GM19395 (cell line): ENCODE data around the gene LCOR.
"Not testable (repeated sequence)": the region's sequence is repeated elsewhere in the genome, so short reads cannot be mapped to it uniquely, and the experiment has no call there.

Experiments used
- ATAC-seq: cut with Tn5 transposase; IDR thresholded peaks from one replicate; pipeline ENCODE4 v1.9.1; 2021; ENCODE audit warnings: mild to moderate bottlenecking, moderate library complexity; ENCODE audit not compliant: unreplicated experiment

Gene LCOR

DNA sequence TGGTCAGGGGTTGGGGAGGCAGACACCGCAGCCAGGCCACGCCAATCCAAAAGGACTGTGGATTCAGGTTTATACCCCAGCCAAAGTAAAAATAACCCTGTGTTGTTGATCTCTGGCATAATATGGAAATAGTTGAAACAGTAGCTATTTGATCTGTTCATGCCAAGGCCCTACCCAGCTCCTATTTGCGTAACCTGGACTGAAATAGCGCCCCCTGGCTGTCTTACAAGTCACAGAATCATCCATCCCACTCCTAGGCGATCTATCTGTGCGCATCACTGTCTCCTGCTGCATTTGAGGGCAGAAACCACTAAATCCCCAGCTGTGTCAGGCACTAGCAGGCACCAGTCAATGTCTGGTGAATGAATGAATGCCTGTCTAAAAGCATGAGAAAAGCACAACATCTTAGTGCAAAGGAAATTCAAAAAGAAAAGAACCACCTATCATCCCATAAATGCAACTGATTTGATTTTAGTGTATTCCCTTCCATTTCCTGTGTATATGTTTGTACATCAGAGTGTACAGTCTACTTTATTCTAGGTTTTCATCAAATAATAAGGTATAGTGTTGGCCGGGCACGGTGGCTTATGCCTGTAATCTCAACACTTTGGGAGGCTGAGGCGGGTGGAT, 193.6 kb downstream of the LCOR start:
- ATAC-seq, result no peak

DNA sequence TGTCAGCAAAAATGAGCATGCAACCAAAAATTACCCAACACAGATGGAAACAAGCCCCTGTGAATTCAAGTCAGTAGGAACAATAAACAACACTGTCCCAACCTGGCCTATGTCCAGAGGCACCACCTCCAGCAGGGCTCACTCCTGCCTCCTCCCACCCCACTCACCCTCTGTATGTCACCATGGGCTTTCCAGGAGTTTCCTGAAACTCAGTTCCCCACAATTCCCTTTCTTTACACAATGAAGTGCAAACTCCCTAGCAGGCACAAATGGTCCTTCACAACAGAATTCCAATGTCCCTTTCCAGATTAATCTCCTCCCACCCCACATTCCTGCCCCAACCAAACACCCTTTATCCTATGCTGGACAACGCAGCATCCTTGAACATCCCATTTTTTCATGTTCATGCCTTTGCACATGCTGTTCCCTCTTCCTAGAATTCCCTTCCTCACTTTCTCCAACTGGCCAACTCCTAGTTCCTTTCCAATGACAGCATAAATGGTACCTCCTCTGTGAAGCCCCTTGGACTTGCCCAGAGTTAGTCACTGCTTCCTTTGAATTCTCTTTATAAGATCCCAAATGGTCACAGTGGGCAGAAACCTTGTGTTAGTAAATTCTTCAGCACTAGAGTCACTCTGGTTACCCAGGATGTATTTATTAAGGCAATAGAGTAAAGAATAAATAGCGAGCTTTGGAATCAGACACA, 196.2 kb downstream of the LCOR start:
- ATAC-seq, result no peak

DNA sequence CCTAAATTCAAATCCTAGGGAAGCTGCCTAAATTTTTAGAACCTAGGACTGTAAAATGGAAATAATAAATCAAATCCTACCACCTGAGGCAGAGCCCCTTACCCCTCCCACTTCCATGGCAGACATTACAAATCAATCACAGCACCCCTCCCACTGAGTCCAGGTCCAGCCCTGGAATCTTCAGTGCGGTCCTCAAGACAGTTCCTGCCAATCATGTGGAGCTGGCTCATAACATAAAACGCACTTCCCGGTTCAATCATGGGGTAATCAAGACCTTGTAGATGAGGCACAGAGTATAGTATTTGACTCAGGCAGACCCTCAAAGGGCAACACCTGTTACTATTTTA, 196.7 kb downstream of the LCOR start:
- ATAC-seq, result no peak

DNA sequence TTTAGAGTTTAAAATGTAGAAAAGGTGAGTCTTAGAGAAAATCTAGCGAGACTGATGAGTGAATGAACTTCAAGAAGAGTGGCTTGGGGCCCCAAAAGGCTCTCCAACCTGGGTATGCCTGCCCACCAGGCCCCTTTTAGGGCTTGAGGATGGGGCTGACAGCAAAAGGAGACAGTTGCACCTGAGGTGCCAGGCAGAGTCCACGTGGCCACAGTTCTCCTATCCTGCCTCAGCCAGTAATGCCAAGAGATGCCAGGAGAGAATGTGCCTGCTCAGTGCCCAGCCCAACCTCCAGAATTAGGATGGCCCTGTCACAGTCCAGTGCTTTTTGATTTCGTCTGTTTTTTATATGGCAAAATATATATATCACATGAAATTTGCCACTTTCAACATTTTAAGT, 197.2 kb downstream of the LCOR start:
- ATAC-seq, result no peak

DNA sequence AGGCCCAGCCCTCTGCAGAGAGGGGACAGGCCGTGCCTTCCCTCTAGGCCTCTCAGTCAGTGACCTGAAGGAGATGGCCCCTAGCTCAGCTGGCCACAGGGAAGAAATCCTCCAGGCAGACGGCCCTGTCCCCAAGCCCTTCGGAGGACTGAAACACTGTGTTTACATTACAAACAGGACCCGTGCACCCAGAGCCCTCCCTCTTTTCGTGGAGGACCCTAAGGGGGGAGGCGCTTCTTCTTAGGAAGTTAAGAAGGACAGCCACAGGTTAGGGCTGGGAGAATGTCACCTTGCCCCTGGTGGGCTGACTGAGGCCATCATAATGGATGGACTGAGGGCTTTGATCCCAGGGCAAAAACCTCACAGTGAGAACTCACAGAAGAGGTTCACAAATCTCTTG, 198.8 kb downstream of the LCOR start:
- no peak for ATAC-seq

DNA sequence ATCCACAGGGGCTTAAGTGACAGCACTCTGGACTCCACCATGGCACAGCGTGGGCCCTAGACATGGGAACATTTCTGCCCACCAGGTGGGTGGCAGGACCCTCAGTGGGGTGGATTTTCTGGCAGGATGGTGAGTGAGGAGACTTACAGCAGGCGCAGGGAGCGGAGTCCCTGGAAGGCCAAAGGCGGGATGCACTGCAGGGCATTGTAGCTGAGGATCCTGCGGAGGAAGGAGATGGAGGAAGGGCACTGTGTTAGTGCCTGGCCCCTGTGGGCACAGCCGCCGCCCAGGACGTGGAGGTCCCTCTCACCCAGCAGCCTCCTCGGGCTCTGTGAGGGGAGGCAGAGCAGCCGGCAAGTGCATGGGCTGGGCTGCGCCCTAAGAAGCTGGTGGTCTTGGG, 199.4 kb downstream of the LCOR start:
- no peak for ATAC-seq

DNA sequence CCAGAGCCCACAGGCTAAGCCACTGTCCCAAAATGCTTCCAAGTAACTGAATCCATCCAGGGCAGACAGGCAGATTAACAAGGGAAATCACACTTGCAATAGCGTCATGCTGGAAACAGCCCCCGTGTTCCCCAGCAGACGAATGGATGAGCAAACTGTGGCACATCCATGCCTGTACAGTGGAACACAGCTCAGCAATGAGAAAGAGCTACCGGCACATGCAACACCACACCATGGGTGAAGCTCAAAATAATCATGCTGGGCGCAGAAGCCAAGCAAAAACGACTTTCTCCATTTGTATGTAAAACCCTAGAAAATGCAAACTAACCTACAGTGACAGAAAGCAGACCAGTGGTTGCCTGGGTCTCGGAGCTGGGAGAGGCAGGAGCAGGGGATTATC, 200.5 kb downstream of the LCOR start:
- no peak for ATAC-seq

DNA sequence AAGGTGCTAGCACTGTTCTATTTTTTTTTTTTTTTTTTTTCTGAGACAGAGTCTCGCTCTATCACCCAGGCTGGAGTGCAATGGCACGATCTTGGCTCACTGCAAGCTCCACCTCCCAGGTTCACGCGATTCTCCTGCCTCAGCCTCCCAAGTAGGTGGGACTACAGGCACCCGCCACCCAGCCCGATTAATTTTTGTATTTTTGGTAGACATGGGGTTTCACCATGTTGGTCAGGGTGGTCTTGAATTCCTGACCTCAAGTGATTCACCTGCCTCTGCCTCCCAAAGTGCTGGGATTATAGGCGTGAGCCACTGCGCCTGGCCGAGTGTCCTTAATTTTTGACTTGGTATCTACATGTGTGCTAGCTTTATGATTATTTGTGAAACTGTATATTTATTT, 201.7 kb downstream of the LCOR start:
- not testable (repeated sequence) for ATAC-seq

DNA sequence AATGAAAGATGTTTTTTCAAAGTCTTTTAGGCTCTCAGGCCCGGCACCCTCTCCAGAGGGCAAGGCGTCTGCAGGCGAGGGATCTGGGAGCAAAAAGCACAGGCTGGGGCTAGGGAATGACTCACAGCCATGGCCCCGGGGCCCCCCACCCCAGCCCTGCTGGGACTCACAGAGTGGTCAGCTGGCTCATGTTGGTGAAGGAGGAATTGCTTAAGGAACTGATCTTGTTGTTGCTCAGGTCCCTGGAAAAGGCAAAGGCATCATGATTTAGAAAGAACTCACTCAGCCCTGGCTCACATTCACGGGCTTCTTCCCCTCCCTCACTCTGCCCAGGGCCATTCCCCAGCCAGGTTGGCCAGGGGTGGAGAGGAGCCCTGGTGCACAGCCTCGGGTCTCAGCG, 202.2 kb downstream of the LCOR start:
- no peak for ATAC-seq

DNA sequence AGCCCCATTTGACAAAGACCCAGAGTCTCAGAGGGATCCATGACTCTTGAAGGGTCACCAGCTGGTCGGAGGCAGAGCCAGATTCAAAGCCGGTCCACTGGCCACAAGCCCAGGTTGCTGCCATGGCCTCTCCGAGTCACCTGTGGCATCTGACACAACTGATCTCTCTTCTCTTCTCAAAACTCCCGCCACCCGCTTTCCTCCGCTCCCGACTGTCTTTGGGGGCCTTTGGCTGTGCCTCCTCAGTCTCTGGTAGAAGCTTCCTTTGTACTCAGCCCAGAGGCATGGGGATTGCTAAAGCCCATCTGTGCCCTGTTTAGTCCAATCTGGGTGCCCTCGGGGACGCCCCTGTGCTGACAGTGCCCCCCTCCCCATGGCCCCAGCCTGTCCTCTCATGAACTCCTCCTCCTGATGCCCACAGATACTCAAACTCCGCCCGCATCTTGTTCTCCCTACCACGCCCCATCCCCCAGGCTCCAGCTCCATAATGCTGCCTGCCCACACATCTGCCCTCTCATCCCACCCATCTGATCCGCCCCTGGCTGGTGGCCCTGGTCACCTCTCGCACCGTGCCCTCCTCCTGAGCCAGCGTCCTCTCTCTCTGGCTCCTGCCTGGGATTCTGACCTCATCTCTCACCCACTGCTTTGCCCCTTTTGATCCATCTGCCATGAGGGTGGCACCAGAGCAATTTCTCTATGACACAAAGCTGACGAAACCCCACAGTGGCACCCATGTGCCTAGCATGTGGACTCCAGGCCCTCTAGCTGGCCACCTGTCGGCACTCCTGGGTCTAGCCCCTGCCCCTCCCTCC, 203.1 kb downstream of the LCOR start:
- no peak for ATAC-seq

DNA sequence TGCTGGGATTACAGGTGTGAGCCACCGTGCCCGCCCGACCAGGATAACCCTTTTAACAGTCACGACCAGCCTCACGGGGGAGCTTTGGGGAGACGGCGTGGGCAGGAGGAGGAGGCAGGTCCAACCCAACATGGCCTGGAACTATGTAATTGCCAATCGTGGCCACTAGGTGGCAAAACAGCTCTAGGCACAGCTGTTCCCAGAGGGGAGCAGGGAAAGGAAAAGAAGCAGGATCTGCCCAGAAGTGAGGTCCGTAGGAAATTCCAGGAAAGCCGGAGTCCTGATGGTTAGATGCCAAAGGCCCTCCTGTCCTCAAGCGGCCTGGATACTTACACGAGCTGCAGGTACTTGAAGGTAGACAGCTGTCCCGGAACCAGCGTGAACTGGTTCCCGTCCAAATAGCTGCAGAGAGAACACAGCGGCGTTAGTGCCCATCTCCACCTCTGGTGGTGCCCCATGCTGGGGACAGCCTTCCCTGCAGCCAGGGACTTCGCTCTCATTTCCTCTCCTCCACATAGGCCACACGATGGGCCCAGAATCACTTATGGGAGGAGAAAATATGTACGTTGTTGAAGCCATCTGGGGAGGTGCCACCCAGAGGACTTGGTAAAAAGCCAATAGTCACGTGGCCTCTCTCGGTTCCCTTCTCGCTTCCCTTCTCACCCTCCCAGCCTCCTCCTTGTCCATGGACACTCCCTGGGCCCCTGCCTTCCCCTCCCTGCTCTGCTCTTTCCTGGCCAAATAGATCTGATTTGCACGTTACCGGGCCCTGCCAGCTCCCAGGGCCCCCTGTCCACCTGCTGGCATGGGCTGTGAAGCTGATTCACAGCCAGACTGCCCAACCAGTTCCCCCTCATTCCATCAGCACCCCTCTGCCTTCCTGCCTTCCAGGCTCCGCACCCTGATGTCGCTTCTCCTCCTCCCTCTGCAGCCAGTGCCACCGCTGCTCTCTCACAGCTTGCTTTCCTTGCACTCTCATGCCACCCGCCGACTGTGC, 205.6 kb downstream of the LCOR start:
- peak; percentile 87 for ATAC-seq

DNA sequence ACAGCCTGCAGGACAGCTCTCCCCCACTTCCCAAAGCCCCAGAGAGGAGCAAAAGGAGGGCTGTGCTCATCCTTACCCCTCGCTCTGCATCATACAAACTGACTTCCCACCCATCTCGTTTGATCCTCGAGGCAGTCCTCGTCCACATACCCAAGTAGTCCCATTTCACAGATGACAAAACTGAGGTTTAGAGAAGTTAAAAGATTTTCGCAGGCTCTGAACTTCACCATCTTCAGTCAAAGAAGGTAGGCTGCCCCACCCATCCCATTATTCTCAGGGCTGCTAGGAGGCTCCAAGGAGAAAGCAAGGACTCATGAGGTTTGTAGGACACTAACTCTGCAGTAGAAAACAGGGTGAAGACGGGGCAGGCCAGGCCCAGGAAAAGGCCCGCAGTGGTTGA, 206.6 kb downstream of the LCOR start:
- no peak for ATAC-seq

DNA sequence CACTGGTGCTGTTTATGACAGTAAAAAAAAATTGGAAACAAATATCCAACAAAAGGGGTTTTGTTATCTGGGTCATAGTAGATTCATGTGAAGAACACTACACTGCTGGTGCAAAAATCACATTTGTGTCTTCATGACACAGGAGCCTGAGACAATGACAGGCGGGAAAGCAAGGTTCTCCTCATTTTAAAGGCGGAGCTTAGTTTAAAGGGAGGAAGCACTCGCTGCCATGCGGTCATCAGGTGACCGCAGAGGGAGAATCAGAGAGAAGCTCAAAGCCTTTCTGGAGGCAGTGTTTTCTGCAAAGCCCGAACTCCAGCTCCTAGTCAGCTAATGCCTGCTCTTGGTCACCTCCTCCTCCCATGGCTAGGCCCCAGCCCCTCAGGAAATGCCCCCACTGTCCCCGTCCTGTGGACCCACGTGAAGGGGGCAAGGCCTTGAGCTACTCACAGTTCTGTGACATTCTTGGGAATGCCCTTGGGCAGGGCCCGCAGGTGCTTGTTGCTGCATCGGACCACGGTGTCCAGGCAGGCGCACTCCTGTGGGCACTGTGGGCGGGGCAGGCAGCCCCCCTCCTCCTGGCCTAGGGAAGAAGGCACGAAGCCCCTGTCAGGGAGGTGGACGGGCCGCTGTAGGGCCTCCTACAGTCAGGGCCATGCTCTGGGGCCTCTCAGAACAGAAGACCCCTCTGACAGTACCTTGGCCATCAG, 207.6 kb downstream of the LCOR start:
- ATAC-seq, result no peak

DNA sequence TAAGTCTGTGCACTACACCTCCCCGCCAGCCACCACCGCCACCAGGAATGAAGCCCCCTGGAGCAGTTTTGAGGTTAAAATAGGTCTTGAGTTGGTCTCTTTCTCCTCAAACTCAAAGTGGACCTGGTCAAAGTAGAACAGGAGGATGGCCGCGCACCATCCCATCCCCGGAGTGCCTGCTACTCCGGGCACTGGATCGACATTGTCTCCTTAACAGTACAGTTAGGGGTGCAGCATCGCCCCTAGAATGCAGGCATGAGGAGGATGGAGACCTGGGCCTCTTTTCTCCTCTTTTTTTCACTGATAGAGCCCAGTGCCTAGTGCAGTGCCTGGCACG, 208.1 kb downstream of the LCOR start:
- no peak for ATAC-seq

DNA sequence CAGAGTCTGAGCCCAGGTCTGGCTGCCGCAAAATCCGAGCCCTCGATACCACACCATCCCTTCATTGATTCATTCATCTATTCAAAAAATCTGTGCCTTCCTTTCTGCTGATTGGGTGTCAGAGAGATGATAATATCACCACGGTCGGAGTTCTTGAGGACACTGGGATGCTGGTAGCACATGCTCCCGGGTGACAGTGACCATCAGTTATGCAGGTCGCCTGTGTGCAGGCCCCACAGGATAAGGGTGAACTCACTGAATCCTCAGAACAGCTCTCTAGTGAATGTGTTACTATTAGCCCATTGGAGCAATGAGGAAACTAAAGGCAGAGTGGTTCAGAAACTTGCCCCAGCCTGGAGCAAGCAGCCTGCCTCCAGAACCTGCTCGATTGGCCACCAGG, 208.6 kb downstream of the LCOR start:
- ATAC-seq, result no peak

DNA sequence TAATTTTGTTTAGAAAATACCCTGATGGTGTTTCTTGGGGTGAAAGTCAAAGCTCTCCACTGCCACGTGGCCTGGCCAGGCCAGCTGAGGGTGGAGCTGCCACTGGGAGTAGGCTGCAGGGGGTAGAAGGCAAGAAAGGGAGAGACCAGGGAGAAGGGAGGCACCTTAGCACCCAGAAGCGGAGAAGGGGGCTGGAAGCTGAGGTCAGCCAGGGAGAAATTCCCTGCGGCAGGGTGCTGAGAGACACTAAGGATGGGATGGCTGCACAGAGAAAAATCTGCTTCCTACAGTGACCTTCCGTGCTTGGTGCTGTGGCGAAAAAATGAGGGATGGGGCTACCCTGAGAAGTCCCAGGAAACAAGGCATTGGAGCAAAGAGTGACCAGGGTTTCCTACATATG, 210.0 kb downstream of the LCOR start:
- no peak for ATAC-seq

DNA sequence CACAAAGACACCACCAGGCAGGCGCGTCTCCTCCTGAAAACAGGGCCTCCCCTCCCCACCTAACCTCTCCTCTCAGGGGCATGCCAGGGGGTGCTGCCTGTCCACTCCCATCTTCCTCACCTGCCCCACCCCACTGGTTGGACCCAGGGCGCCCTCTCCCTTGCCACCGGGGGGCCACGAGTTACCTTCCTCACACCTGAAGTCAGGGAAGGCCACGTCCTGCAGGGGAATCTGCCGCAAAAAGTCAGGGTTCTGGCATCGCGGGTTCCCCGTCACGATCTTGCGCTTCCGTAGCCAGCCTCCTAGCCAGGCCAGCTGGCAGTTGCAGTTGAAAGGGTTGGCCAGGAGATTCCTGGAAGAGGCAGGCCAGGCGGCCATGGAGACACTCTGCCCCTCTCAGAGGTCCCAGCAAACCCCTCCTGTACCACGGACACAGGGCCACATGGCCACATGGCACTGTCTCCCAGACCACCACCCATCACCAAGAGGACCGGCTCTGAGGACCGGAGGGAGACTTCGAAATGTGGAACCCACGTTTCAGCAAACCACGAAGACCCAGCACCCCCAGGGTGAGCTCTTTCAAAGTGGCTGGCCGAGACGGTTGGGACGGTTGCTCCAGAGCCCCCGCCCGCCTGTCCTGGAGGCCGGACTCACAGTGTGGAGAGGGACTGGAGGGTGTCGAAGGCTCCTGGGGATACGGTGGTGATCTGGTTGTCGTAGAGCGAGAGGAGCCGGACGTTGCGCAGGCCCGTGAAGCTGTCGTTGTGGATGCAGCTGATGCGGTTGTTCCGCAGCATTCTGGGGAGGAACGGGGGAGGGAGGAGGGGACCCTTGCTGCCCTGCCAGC, 210.8 kb downstream of the LCOR start:
- no peak for ATAC-seq

DNA sequence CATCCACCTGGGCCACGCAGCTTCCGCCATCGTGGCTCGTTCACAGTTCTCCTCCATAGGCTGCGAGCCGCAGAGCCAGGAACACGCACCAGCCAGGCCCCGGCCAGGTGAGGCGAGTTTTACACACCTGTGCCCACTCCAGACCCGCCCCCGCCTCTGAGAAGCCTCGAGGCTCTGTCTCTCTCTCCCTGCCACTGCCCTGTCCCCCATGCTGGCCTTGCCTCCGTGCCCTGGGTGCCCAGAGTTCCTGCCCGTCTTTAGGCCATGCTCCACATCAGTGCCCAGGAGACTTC, 211.4 kb downstream of the LCOR start:
- no peak for ATAC-seq
